ENCODE results near the gene AUP1.

Gene AUP1

DNA sequence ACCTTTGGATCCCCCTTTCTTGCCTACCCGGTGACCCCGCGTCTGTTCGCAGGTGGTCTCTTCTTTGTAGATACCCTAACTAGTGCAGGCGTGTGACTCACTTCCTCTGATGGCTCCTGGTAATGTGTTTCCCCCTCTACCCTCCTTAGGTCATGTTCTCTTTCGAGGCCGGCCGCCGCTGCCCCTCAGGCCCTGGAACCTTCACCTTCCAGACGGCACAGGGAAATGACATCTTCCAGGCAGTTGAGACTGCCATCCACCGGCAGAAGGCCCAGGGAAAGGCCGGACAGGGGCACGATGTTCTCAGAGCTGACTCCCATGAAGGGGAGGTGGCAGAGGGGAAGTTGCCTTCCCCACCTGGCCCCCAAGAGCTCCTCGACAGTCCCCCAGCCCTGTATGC, 26.7 kb upstream of the AUP1 start:
- DNase-seq: no peak

DNA sequence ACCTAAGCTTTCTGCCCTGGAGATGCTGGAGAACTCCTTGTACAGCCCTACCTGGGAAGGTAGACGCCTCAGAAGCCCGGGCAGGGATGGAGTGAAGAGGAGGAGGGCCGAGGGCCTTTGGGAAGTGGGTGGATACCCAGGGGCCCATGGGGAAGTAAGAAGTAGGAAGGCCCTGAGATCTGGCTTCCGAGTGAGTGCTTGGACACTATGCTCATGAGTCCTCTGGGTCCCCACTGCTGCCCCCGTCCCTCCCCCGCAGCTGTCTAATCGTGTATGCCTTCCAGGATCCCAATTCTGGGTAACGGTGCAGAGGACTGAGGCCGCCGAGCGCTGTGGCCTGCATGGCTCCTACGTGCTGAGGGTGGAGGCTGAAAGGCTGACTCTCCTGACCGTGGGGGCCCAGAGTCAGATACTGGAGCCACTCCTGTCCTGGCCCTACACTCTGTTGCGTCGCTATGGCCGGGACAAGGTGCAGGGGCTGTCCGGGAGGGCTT, 26.2 kb upstream of the AUP1 start:
- DNase-seq: no peak

DNA sequence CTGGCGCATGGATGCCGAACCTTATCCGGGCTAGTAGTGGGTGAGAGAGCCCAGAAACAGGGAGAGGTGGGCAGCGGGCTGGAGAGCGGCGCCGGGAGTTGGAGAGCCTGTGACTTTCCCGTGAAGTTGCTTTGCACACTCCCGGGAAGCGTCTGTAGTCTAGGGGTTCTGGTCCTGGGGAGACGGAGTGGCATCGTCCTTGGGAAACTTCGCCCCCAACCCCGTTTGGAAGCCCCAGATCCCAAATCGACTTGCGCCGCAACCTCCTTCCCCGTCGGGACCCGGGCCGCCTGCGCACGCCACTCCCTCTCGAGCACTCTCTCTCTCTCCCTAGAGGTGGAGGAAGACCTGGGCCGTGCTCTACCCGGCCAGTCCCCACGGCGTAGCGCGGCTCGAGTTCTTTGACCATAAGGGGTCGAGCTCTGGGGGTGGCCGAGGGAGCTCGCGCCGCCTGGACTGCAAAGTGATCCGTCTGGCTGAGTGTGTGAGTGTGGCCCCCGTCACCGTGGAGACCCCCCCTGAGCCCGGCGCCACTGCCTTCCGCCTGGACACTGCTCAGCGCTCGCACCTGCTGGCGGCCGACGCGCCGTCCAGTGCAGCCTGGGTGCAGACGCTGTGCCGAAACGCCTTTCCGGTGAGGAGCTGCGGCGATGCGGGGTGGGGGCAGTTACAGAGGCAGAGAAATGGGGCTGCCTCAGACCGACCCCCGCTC, 25.5 kb upstream of the AUP1 start:
- peak; percentile 72 for DNase-seq

DNA sequence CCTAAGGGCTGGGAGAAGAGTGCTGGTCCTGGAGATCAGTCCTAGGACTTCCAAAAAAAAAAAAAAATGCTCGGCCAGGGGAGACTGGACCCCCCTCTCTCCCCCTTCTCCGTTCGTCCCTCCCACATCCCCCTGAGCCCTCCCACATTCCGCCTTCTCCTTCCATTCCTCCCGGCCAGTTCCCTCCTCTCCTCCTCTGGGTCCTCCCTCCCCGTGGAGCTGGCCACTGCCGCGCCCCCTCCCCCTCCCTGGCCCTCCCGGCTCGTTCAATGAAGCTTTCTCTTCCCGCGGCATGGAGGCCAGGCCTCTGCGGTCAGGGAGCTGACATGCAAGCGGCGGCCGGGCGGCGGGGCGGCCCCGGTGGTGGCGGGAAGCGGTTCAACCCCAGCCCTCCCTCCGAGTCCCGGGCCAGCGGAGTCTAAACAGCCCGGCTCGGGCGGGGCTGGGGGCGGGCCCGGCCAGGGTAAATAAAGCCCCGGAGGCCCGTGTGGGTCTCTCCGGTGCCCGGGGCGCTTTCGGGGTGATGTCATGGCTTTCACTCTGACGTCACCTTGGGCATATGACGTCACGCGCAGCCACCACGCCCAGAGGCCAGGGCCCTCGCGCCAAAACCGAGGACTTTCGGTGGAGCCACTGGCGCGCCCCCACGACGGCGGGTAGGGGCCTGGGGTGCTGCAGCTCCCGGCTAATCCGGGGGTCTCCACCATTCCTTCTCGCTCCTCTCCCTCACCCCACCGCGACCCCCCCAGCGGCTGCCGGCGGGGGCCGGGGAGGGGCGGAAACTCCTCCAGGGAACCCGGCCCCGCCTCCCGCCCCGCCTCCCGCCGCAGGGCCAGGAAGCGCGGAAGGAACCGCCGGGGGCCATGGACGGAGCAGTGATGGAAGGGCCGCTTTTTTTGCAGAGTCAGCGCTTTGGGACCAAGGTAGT, 24.6 kb upstream of the AUP1 start, which contains the start of the genes DOK1 and LOXL3:
Gene DOK1, plus strand, starts transcription at position 829 of the 928 bp plus-strand sequence. Its CDS starts 35 bp downstream, at position 864.
Gene LOXL3, minus strand, starts transcription at position 51 of the 928 bp plus-strand sequence. CDS start 1,308 bp downstream, outside the sequence.
- peak; percentile 81 for DNase-seq

DNA sequence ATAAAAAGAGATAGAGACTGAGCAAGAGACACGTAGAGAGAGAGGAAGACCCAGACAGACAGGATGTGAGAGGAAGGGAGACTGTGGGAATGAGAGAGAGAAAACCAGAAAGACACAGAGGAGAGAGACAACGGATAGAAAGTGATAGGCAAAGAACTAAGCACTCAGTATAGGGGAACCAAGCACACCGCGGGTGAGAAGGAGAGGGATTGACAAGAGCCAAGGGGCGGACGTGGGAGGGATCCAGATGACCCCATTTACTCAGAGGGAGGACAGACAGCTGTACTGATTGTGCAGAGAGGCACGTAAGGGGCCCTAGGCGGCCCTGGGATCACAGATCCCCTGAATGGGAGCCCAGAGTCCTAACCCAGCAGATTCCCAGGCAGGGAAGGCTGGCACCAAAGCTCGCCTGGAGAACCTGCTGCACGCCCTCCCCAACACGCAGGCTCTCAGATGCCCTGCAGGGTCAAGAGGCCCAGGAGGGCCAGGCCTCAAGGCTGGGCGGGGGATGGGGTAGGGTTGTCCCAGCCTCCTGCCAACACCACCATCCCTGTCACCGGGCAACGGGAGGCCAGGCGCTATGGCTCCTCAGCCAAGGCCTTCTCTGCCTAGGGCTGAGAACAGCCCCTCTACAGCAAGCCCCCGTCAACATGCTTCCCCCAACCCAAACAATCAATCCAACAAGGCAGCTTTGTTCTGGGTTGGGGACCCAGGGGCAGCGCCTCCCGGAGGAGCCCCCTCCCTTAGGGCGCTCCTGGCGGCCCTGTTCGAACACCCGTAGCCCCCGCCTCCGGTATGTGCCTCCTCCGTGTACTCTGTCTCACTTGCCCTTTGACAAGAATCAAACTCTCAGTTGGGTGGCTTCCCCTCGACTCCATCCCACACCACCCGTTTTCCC, 23.7 kb upstream of the AUP1 start:
- DNase-seq: peak; percentile 53

DNA sequence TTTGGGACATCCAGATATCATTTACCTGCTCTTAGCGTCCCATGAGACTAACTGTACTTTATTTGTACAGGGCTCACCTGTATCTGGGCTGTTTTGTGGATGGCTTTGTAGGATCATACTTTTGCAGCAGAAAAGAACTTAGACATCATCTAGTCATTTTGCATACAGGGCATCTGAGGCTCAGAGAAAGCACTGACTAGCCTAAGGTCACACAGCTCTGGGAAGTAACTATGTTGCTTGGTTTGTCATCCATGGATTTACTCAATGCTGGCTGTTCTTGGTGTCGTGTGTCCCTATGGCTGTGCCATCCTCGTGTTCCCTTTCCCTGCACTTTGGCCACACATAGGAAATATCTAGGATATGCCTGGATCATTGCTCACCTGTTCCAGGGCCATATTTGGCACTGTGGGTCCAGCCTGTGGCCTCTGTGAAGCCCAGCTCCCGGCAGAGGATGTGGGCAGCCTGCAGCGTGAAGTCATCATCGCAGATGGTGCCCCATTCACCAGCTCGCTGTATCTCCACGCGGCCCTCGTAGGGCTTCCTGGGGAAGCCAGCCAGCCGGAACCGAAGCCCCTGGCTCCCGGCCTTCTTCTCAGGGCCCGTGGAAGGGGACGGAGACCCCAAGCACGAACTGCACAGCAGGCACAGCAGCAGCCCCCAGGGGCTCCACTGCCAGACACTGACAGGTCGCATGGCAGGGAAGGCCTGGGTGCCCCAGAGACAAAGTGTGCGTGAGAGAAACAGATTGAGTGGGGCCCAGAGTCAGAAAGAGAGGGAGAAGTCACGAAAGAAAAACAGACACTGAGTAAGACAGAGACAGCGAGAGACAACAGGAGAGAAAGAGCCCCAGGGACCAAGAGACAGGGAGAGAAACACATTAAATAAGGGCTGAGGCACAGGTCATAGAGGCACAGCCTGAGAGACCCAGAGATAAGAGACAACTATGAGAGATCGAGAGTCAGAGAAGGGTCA, 22.7 kb upstream of the AUP1 start:
- DNase-seq: no peak

DNA sequence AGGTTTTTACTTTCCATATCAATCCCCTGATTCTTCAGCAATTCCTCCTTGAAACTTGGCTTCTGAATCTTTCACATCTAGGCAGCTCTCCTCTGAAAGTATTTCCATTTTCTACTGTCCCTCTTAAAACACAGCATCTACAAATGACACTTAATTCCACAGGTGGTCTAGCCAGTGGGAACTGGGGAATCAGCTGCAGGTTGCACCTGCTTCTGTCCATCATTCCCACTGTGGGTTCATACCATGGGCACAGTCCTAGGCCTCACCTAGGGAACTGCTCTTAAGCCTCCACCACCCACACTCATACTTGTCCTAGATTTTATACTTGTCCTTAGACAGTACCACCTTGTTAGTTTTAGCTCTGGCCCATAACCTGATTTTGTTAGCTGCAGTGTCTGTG, 22.0 kb upstream of the AUP1 start:
- DNase-seq: no peak

DNA sequence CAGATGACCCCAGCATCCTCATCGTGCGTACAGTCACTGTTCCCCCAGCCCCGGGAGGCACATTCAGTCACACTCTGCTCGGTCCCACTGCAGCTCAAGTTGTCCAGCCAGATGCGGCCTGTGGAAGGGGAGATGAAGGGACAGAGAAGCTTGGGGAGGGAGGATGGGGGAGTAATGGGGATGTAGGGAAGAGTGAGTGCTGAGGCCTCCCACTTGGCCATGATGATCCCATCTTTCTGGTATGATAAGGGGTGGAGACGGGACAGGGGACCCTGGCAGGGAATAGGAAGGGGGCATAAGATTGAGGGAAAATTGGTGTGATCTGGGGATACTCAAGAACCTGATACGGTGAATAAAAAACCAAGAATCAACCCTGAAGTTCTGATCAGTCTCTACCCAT, 20.7 kb upstream of the AUP1 start:
- no peak for DNase-seq

DNA sequence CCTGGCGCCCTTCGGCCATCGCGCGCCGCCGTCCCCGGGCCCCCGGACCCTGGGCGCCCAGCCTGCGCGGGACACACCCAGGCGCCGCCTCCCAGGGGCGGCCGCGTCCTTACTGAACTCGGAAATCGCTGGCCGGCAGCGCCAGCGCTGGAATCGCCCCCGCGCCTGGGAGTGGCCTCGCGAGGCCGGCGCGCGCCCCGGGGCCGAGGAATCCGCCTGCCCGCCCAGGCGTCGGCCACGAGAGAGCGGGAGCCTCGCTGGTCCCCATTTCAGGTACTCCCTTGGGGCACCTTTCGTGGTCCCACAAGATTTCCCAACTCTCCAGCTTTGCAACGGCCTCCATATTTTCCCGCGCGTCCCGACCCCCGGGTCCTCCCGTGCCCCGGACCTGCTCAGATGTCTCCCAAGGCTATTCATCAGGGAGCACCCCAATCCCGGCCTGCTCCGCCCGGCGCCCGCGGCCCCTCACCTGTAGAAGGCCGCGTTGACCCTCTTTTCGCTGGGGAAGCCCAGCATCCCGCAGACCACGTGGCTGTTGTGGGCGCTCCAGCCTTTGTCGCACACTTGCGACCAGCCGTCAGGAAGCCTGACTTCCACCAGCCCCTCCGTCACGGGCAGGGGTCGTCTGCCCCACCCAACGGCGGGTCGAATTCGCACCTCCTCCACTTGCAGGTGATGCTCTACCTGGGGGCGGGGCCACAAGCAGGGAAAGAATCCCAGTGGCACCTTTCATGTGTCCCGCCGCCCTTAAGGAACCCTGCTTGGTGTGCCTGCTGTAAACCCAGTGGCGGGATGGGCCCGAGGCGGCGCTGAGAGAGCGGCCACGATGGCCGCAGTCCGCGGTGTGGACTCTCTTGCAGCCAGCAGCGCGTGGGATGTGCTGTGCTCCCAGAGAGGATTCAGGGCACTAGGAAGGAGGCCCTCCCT, 19.7 kb upstream of the AUP1 start:
- peak; percentile 82 for DNase-seq

DNA sequence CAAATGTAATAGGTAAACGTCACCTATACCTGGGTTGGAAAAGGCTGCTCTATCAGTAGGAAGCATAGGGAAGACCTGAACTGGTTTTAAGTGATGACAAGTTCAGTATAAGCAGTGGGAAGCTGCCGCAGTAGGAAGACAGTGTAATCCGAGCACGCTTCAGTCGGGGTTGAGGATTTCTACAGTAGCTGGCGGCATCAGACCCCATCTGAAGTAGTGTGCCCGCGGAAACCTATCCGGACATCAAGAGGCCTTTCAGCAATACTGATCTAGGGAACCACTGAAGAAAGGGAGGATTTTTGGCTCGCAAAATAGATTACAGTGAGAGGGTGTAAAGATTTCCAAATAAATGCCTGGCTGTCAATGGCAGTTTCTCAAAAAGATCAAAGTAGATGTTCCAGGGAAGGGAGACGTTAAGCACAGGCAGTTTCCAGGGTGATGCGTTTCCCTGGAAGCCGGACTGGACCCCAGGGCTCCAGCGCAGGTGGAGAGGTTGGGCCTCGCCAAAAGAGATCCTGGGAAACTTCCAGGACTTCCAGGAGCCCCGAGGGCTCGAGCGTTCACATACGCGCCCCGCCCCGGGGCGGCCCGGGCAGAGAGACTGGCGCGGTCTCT, 18.9 kb upstream of the AUP1 start:
- DNase-seq: peak; percentile 82

DNA sequence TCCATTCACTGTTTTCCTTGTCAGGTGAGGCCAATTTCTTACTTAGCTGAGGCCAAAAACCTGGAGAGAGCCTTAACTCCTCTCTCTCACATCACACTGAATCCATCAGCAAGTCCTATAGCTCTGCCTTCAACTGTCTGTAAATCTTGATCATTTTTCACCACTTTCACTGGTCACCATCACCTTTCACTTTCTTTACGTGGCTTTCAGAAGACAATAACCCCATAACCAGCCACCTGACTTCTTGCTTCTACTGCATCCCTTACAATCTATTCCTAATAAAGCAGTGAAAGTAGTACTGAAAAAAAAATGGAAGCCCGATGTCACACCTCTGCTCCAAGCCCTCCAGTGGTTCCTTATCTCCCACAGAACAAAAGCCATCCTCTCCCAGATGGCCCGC, 16.5 kb upstream of the AUP1 start:
- DNase-seq: no peak

DNA sequence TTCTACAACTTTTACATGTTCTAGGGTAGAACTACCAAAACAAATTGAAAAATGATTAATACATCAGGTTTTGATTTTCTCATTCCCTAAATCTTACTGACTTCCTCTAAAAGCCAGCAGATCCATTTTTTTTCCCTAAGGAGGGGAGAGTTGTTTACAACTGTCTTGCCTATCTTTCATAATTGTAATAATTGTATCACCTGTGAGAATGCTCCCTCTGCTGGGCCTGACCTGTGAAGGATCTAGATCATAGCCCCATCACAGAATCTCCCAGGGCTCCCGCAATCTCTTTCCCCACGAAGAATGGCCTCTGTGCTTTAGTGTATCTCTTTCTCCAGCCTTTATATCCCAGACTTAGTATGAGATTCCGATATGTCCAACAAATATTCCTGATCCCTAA, 15.1 kb upstream of the AUP1 start:
- peak; percentile 23 for DNase-seq

DNA sequence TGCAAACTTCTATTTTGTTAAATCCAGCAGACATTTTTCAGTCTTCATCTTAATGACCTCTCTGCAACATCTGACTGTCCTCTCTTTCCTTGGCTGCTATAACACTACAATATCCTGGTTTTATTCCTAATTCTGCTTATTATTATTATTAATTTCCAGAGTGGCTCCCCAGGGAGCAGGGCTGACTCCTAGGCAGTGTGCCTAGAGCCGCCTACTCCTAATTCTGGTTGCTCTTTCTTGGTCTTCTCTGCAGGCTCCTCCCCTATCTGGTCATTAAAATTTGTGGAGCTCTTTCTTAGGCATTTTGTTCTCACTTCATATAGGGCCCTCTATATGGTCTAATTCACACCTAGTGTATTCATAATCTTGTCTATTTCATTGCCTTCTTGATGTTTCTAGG, 13.5 kb upstream of the AUP1 start:
- no peak for DNase-seq

DNA sequence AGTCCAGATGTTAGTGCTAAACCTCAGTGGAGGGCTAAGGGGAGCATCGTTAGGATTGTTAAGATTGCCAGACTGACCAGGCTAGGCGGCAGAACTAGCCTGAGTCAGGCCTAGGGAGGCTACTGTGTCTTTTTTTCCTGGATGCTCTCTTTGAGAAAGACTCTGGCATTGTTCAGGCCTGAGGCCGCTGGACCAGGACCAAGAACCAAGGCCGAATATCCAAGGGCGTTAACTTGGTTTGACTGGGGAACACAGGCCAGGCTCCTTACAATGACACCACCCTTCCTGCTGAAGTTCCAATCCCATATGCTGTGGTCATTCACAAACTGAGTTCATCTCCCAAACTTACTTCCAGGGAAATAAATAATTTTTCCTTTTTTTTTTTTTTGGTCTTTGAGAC, 10.8 kb upstream of the AUP1 start:
- no peak for DNase-seq

DNA sequence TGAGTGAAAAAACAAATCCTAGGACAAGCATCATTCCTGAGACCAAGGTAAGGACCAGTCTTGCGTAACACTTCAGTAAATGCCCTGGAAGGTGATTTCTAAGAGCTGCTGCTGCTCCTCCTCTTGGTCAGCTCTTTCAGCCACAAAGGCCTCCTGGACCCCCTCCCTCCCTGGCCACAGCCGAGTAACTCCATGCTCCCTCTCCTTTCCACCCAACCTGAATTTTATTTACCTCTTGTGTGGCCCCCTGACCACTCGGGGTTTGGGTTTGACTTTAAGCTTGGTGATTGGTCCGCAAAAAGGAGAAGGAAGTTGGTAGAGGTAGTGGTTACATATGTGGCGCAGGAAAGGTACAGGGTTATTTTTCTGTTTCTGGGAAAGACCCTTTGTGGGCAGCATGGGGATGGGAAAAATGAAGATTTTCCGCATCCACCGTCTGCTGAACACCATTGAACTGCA, 9.4 kb upstream of the AUP1 start:
- DNase-seq: no peak

DNA sequence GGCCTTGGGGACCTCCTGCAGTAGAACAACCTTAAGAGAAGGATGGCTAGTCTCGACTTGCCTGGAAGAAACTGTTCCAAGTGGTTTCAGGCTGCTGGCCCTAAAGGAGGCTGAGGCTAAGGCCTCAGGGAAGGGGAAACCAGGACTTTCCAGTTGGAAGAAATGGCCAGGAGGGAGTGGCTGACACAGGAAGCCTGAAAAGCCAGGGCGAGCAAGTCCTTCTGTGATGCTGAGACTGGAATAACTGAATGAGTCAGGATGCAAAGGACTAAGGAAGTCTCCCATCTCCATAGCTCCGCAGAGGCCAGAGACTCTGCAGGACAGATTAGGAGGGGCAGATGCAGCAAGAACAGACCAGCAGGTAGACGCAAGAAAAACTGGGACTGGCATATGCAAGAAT, 7.6 kb upstream of the AUP1 start:
- no peak for DNase-seq

DNA sequence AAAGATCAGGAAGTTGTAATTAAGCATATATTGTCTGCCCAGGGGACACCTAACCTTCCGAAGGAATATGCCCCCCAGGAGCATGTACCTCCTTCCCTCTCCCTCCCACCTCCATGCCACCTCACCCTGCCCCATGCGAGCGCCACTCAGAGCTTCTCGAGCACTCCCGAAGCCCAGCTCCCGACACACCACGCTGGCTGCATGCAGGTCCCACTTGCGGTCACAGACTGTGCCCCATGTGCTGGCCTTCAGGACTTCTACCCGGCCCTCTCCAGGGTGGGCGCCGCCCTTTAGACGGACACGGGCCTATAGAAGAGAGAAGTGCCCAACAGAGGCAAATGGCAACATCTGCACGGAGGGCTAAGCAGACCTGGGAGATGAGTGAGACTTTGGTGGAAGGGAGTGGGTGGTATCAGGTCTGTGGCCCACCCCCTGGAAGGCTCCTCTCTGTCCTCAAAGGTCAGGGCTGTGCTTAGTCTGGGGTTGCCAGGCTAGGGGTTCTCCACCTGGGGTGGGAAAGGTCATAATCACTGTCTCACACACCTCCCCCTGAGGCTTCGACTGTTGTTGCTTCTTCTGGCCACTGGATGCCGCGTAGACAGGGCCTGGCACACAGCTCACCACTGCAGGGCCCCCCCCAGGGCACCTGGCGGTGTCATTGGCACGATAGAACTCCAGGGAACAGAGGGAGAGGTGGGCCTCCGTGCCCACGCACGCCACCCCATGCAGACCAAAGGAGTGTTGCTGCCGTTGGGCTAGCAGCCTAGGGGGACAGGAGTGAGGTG, 6.9 kb upstream of the AUP1 start:
- DNase-seq: no peak

DNA sequence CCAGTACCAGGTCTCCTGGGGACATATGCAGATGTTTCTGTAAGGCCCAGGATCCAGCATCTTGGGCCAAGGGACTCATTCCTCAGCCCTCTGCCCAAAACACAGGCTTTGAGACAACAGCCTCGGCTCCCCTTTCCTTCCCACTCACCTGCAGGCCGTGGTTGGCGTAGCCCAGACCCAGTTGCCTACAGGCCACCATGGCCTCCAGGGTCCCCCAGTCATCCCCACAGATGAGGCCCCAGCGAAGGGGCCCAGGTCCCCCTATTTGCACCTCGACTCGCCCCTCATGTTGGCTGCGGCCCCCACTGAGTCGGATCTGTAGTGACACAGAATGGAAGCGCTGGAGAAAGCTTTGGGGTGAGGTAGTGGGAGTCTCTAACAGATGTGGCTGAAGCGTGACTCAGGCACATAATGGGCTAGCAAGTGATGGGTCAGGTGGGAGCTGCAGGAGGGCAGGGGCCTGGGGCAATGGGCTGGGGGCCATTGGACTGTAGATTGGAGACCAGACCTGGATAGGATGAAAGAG, 6.0 kb upstream of the AUP1 start:
- no peak for DNase-seq

DNA sequence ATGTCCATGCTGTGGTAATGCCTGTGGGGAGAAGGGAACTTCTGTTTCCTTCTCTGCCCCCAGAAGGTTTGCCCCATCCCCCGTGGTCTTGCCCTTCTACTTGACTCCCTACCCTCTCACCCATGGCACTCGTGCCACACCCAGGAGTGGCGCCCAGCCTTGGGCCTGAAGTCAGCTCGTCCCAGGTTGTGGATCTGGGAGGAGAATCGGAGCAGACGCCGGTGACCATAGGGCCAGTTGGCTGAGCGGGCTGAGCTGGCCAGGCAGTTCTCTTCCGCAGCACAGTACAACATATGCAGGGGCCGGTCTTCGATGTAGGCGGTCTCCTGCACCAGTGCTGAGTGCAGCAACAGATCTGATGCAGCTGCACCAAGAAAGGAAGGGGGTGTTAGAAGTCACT, 4.9 kb upstream of the AUP1 start:
- no peak for DNase-seq

Measured in NCI-H510A treated with DMSO at 0.1 percent for 48 hours (cell line).